ENCODE results near the gene GNA12.

The GNA12 gene

GRCh38 chr7:2804227-2804763 is 39.8 kb downstream of the GNA12 start:
- H3K27ac ChIP-seq (ENCODE audit: low read length), result no peak overlapping the region
- H3K9me3 ChIP-seq (ENCODE audit: insufficient read depth, low read length, severe bottlenecking), result no peaks in the 10 kb centered on the region
- H4K20me1 ChIP-seq (ENCODE audit: insufficient read depth, low read length), result peaks cover 42% of the 10 kb centered on the region
- H3K4me2 ChIP-seq (ENCODE audit: insufficient read depth, low read length), result no peak overlapping the region
- peaks cover 46% of the 10 kb centered on the region for H3K79me2 ChIP-seq (ENCODE audit: insufficient read depth, low read length)
- H3K9ac ChIP-seq (ENCODE audit: low read depth, low read length), result no peak overlapping the region
- ATAC-seq (ENCODE audit: insufficient read depth, low read depth), result no peak
- no peaks in the 10 kb centered on the region for H3K36me3 ChIP-seq (ENCODE audit: insufficient read depth, low read length)
- H3K4me3 ChIP-seq (ENCODE audit: low read depth in 1 of 2, low read length in 2 of 2), result no peak overlapping the region
- no peak for TF ChIP-seq EZH2 (IDR thresholded peaks at IDR 0.05; ENCODE audit: borderline replicate concordance, low read depth, low read length, severe bottlenecking)
- TF ChIP-seq, protein P1, sequence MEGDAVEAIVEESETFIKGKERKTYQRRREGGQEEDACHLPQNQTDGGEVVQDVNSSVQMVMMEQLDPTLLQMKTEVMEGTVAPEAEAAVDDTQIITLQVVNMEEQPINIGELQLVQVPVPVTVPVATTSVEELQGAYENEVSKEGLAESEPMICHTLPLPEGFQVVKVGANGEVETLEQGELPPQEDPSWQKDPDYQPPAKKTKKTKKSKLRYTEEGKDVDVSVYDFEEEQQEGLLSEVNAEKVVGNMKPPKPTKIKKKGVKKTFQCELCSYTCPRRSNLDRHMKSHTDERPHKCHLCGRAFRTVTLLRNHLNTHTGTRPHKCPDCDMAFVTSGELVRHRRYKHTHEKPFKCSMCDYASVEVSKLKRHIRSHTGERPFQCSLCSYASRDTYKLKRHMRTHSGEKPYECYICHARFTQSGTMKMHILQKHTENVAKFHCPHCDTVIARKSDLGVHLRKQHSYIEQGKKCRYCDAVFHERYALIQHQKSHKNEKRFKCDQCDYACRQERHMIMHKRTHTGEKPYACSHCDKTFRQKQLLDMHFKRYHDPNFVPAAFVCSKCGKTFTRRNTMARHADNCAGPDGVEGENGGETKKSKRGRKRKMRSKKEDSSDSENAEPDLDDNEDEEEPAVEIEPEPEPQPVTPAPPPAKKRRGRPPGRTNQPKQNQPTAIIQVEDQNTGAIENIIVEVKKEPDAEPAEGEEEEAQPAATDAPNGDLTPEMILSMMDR (IDR thresholded peaks at IDR 0.05; ENCODE audit: borderline replicate concordance, extremely low read depth, low read length, poor library complexity, severe bottlenecking), result peak; percentile 18
- no peak overlapping the region for H2AFZ ChIP-seq (ENCODE audit: low read depth, low read length)
- H3K27me3 ChIP-seq (ENCODE audit: insufficient read depth, low read length, poor library complexity), result no peaks in the 10 kb centered on the region
- H3K4me1 ChIP-seq (ENCODE audit: insufficient read depth, low read length), result peaks cover 39% of the 10 kb centered on the region
- no peak for DNase-seq

DNA sequence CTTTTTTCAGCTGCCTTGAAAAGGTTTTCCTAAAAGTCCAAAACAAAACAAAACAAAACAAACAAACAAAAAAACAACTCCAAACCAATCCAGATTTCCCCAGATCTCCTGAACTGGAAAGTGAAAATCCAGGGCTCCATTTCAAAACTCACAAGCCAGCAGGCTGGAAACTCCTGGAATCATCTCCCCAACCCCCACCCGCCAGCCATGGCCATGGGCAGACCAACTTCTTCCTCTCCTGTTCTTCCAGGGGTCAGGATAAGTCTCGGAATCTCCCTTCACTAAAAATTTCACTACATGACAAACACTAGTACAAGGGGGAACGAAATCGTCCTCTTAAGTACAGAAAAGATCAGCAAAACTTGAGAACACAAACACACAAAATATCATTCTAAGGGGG is 40.4 kb downstream of the GNA12 start:
- Histone ChIP-seq H3K79me2 (ENCODE audit: insufficient read depth, low read length) (peaks cover 46% of the 10 kb centered on the region), H3K27ac (ENCODE audit: low read length) (no peak overlapping the region), H3K36me3 (ENCODE audit: insufficient read depth, low read length) (no peaks in the 10 kb centered on the region), H3K4me2 (ENCODE audit: insufficient read depth, low read length) (no peak overlapping the region), H3K27me3 (ENCODE audit: insufficient read depth, low read length, poor library complexity) (no peaks in the 10 kb centered on the region), H4K20me1 (ENCODE audit: insufficient read depth, low read length) (peaks cover 44% of the 10 kb centered on the region), H3K9ac (ENCODE audit: low read depth, low read length) (no peak overlapping the region), H3K4me3 (ENCODE audit: low read depth in 1 of 2, low read length in 2 of 2) (no peak overlapping the region), H2AFZ (ENCODE audit: low read depth, low read length) (no peak overlapping the region), H3K9me3 (ENCODE audit: insufficient read depth, low read length, severe bottlenecking) (no peaks in the 10 kb centered on the region), H3K4me1 (ENCODE audit: insufficient read depth, low read length) (peaks cover 39% of the 10 kb centered on the region)
- no peak for ATAC-seq (ENCODE audit: insufficient read depth, low read depth)
- no peak for TF ChIP-seq EZH2 (IDR thresholded peaks at IDR 0.05; ENCODE audit: borderline replicate concordance, low read depth, low read length, severe bottlenecking)
- TF ChIP-seq, protein P1 (IDR thresholded peaks at IDR 0.05; ENCODE audit: borderline replicate concordance, extremely low read depth, low read length, poor library complexity, severe bottlenecking), result no peak
- no peak for DNase-seq

GRCh38 chr7:2803342-2803692 is 40.8 kb downstream of the GNA12 start:
- Histone ChIP-seq H3K79me2 (ENCODE audit: insufficient read depth, low read length) (peaks cover 42% of the 10 kb centered on the region), H3K9ac (ENCODE audit: low read depth, low read length) (no peak overlapping the region), H4K20me1 (ENCODE audit: insufficient read depth, low read length) (peaks cover 42% of the 10 kb centered on the region), H3K9me3 (ENCODE audit: insufficient read depth, low read length, severe bottlenecking) (no peaks in the 10 kb centered on the region), H3K36me3 (ENCODE audit: insufficient read depth, low read length) (no peaks in the 10 kb centered on the region), H3K27me3 (ENCODE audit: insufficient read depth, low read length, poor library complexity) (no peaks in the 10 kb centered on the region), H3K4me1 (ENCODE audit: insufficient read depth, low read length) (peaks cover 39% of the 10 kb centered on the region), H3K4me2 (ENCODE audit: insufficient read depth, low read length) (no peak overlapping the region), H3K4me3 (ENCODE audit: low read depth in 1 of 2, low read length in 2 of 2) (no peak overlapping the region), H3K27ac (ENCODE audit: low read length) (no peak overlapping the region), H2AFZ (ENCODE audit: low read depth, low read length) (no peak overlapping the region)
- ATAC-seq (ENCODE audit: insufficient read depth, low read depth), result no peak
- no peak for TF ChIP-seq EZH2 (IDR thresholded peaks at IDR 0.05; ENCODE audit: borderline replicate concordance, low read depth, low read length, severe bottlenecking)
- TF ChIP-seq, protein P1 (IDR thresholded peaks at IDR 0.05; ENCODE audit: borderline replicate concordance, extremely low read depth, low read length, poor library complexity, severe bottlenecking), result no peak
- DNase-seq, result no peak

Measured in DND-41 (cell line).